Neural progenitor cell (in vitro differentiated cells): ENCODE results near the gene FAHD1.

Source experiments
- CTCF ChIP-seq: fragments of 200-600 bp; sonication (generic); IDR thresholded peaks from 2 replicates; pipeline ENCODE4 v1.5.1; 2017; ENCODE audit warnings: antibody characterized with exemption, mild to moderate bottlenecking
- EZH2phosphoT487 ChIP-seq: fragments of 200-600 bp; sonication (generic); IDR thresholded peaks from 2 replicates; pipeline ENCODE4 v1.6.1; 2017; ENCODE audit warnings: antibody characterized with exemption

GRCh38 chr16:1793578-1794220, 33.3 kb upstream of the FAHD1 start, which contains the start of gene IGFALS:
- TF ChIP-seq CTCF (no peak), EZH2phosphoT487 (no peak)
